Measurements from ENCODE around the gene GSN.
A peak's percentile ranks its signal among the peaks of the same experiment; 100 is the strongest.

- TF ChIP-seq, protein P1, sequence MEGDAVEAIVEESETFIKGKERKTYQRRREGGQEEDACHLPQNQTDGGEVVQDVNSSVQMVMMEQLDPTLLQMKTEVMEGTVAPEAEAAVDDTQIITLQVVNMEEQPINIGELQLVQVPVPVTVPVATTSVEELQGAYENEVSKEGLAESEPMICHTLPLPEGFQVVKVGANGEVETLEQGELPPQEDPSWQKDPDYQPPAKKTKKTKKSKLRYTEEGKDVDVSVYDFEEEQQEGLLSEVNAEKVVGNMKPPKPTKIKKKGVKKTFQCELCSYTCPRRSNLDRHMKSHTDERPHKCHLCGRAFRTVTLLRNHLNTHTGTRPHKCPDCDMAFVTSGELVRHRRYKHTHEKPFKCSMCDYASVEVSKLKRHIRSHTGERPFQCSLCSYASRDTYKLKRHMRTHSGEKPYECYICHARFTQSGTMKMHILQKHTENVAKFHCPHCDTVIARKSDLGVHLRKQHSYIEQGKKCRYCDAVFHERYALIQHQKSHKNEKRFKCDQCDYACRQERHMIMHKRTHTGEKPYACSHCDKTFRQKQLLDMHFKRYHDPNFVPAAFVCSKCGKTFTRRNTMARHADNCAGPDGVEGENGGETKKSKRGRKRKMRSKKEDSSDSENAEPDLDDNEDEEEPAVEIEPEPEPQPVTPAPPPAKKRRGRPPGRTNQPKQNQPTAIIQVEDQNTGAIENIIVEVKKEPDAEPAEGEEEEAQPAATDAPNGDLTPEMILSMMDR (IDR thresholded peaks at IDR 0.05 in 2 of 3, conservative IDR thresholded peaks at IDR 0.05 in 1 of 3; ENCODE audit: insufficient read depth in 2 of 3, low read depth in 1 of 3, low read length in 3 of 3), result peak; percentile 51 to 60 (median 52)
- TF ChIP-seq ZNF407 (IDR thresholded peaks at IDR 0.05; ENCODE audit: low read depth) (no peak), RFX5 (IDR thresholded peaks at IDR 0.05; ENCODE audit: low read depth, low read length) (no peak), ETV6 (IDR thresholded peaks at IDR 0.05; ENCODE audit: borderline replicate concordance in 1 of 2, low read depth in 2 of 2, low read length in 1 of 2) (no peak), ETV6 (CRISPR knock-in tag; IDR thresholded peaks at IDR 0.05; ENCODE audit: borderline replicate concordance) (no peak), GATA2 (CRISPR knock-in tag; IDR thresholded peaks at IDR 0.05) (0 out of 2 replicates have a peak, but pooled peaks have one; percentile 7), FOXA1 (IDR thresholded peaks at IDR 0.05; ENCODE audit: borderline replicate concordance) (no peak), HNRNPLL (IDR thresholded peaks at IDR 0.05; ENCODE audit: low read depth, low read length, poor library complexity, severe bottlenecking) (no peak), ZBED1 (IDR thresholded peaks at IDR 0.05) (no peak)
- TF ChIP-seq, protein P2, sequence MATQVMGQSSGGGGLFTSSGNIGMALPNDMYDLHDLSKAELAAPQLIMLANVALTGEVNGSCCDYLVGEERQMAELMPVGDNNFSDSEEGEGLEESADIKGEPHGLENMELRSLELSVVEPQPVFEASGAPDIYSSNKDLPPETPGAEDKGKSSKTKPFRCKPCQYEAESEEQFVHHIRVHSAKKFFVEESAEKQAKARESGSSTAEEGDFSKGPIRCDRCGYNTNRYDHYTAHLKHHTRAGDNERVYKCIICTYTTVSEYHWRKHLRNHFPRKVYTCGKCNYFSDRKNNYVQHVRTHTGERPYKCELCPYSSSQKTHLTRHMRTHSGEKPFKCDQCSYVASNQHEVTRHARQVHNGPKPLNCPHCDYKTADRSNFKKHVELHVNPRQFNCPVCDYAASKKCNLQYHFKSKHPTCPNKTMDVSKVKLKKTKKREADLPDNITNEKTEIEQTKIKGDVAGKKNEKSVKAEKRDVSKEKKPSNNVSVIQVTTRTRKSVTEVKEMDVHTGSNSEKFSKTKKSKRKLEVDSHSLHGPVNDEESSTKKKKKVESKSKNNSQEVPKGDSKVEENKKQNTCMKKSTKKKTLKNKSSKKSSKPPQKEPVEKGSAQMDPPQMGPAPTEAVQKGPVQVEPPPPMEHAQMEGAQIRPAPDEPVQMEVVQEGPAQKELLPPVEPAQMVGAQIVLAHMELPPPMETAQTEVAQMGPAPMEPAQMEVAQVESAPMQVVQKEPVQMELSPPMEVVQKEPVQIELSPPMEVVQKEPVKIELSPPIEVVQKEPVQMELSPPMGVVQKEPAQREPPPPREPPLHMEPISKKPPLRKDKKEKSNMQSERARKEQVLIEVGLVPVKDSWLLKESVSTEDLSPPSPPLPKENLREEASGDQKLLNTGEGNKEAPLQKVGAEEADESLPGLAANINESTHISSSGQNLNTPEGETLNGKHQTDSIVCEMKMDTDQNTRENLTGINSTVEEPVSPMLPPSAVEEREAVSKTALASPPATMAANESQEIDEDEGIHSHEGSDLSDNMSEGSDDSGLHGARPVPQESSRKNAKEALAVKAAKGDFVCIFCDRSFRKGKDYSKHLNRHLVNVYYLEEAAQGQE (IDR thresholded peaks at IDR 0.05; ENCODE audit: borderline replicate concordance), result peak; percentile 17; the same call in 1 of the 2 replicates
- TF ChIP-seq, protein P2 (CRISPR knock-in tag; IDR thresholded peaks at IDR 0.05; ENCODE audit: low read depth), result no peak
- TF ChIP-seq, protein P3, sequence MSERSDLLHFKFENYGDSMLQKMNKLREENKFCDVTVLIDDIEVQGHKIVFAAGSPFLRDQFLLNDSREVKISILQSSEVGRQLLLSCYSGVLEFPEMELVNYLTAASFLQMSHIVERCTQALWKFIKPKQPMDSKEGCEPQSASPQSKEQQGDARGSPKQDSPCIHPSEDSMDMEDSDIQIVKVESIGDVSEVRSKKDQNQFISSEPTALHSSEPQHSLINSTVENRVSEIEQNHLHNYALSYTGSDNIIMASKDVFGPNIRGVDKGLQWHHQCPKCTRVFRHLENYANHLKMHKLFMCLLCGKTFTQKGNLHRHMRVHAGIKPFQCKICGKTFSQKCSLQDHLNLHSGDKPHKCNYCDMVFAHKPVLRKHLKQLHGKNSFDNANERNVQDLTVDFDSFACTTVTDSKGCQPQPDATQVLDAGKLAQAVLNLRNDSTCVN (CRISPR knock-in tag; IDR thresholded peaks at IDR 0.05), result no peak
These were observed 19.2 kb downstream of the GSN start for GRCh38 chr9:121286973-121287741.

All from K562 (cell line).